ENCODE results near the gene LRRC3C. TPM values are rescaled to one million over a fixed set of nuclear protein-coding genes. Genes with fewer than 3 reads are reported as not detected.

Gene LRRC3C
- total and polyA plus RNA-seq, 4 donors, result not detected

GRCh38 chr17:39966771-39967170 is 39.2 kb downstream of the LRRC3C start:
- no peaks in the 10 kb centered on the region for H3K36me3 ChIP-seq (ENCODE audit: control insufficient read depth in 4 of 4, insufficient read depth in 4 of 4, low read length in 4 of 4)
- no peaks in the 10 kb centered on the region for H3K9me3 ChIP-seq (ENCODE audit: control insufficient read depth in 4 of 4, insufficient read depth in 3 of 4, low read length in 3 of 4)

GRCh38 chr17:39968761-39969160 is 41.2 kb downstream of the LRRC3C start:
- 81 to 88% methylated on average over 2 of the region's 2 CpGs for WGBS, 2 donors
- no peak for ATAC-seq (ENCODE audit: insufficient read depth, low FRiP score)
- DNase-seq, result no peak
- Histone ChIP-seq H3K4me1 (ENCODE audit: control insufficient read depth in 5 of 5, insufficient read depth in 5 of 5, low read length in 5 of 5) (peaks cover 0 to 2% (median 0%) of the 10 kb centered on the region in 5 donors), H3K27ac (ENCODE audit: low read depth in 1 of 2, low read length in 1 of 2) (no peak overlapping the region), H3K27me3 (ENCODE audit: control insufficient read depth in 3 of 3, insufficient read depth in 3 of 3, low read length in 2 of 3) (peaks cover 0 to 5% (median 2%) of the 10 kb centered on the region in 3 donors), H3K4me3 (no peak overlapping the region), H3K9me3 (ENCODE audit: control insufficient read depth in 4 of 4, insufficient read depth in 3 of 4, low read length in 3 of 4) (no peaks in the 10 kb centered on the region), H3K36me3 (ENCODE audit: control insufficient read depth in 4 of 4, insufficient read depth in 4 of 4, low read length in 4 of 4) (no peaks in the 10 kb centered on the region), H3K9ac (ENCODE audit: insufficient read depth in 1 of 2, low read length in 2 of 2) (no peak overlapping the region)
- no peak for TF ChIP-seq CTCF (IDR thresholded peaks at IDR 0.05; ENCODE audit: control extremely low read depth, extremely low read depth)

More at GRCh38 chr17:39966771-39967170, 39.2 kb downstream of the LRRC3C start:
- no peak overlapping the region for H3K4me3 ChIP-seq
- DNase-seq, result no peak
- peaks cover 0 to 2% (median 0%) of the 10 kb centered on the region in 5 donors for H3K4me1 ChIP-seq (ENCODE audit: control insufficient read depth in 5 of 5, insufficient read depth in 5 of 5, low read length in 5 of 5)
- WGBS, 2 donors, result 77 to 87% methylated on average over 6 of the region's 6 CpGs
- TF ChIP-seq CTCF (IDR thresholded peaks at IDR 0.05; ENCODE audit: control extremely low read depth, extremely low read depth), result no peak
- no peak overlapping the region for H3K9ac ChIP-seq (ENCODE audit: insufficient read depth in 1 of 2, low read length in 2 of 2)
- ATAC-seq (ENCODE audit: insufficient read depth, low FRiP score), result no peak
- H3K27ac ChIP-seq (ENCODE audit: low read depth in 1 of 2, low read length in 1 of 2), result no peak overlapping the region
- peaks cover 0 to 2% (median 2%) of the 10 kb centered on the region in 3 donors for H3K27me3 ChIP-seq (ENCODE audit: control insufficient read depth in 3 of 3, insufficient read depth in 3 of 3, low read length in 2 of 3)

GRCh38 chr17:39969375-39969774 is 41.8 kb downstream of the LRRC3C start:
- Histone ChIP-seq H3K27ac (ENCODE audit: low read depth in 1 of 2, low read length in 1 of 2) (no peak overlapping the region), H3K9ac (ENCODE audit: insufficient read depth in 1 of 2, low read length in 2 of 2) (no peak overlapping the region), H3K4me1 (ENCODE audit: control insufficient read depth in 5 of 5, insufficient read depth in 5 of 5, low read length in 5 of 5) (peaks cover 0 to 2% (median 0%) of the 10 kb centered on the region in 5 donors), H3K36me3 (ENCODE audit: control insufficient read depth in 4 of 4, insufficient read depth in 4 of 4, low read length in 4 of 4) (no peaks in the 10 kb centered on the region), H3K9me3 (ENCODE audit: control insufficient read depth in 4 of 4, insufficient read depth in 3 of 4, low read length in 3 of 4) (no peaks in the 10 kb centered on the region), H3K4me3 (no peak overlapping the region), H3K27me3 (ENCODE audit: control insufficient read depth in 3 of 3, insufficient read depth in 3 of 3, low read length in 2 of 3) (peaks cover 0 to 5% (median 2%) of the 10 kb centered on the region in 3 donors)
- ATAC-seq (ENCODE audit: insufficient read depth, low FRiP score) (no peak), DNase-seq (no peak)
- TF ChIP-seq CTCF (IDR thresholded peaks at IDR 0.05; ENCODE audit: control extremely low read depth, extremely low read depth), result no peak
- whole genome bisulfite sequencing, 2 donors, result 47 to 74% methylated on average over 6 of the region's 6 CpGs

GRCh38 chr17:39970157-39970692 is 42.7 kb downstream of the LRRC3C start:
- no peak for TF ChIP-seq CTCF (IDR thresholded peaks at IDR 0.05; ENCODE audit: control extremely low read depth, extremely low read depth)
- Histone ChIP-seq H3K4me3 (no peak overlapping the region), H3K36me3 (ENCODE audit: control insufficient read depth in 4 of 4, insufficient read depth in 4 of 4, low read length in 4 of 4) (no peaks in the 10 kb centered on the region), H3K9ac (ENCODE audit: insufficient read depth in 1 of 2, low read length in 2 of 2) (no peak overlapping the region), H3K4me1 (ENCODE audit: control insufficient read depth in 5 of 5, insufficient read depth in 5 of 5, low read length in 5 of 5) (peaks cover 0 to 2% (median 0%) of the 10 kb centered on the region in 5 donors), H3K27ac (ENCODE audit: low read depth in 1 of 2, low read length in 1 of 2) (no peak overlapping the region), H3K9me3 (ENCODE audit: control insufficient read depth in 4 of 4, insufficient read depth in 3 of 4, low read length in 3 of 4) (no peaks in the 10 kb centered on the region), H3K27me3 (ENCODE audit: control insufficient read depth in 3 of 3, insufficient read depth in 3 of 3, low read length in 2 of 3) (peaks cover 0 to 5% (median 2%) of the 10 kb centered on the region in 3 donors)
- ATAC-seq (ENCODE audit: insufficient read depth, low FRiP score), result no peak
- no peak for DNase-seq
- 61 to 71% methylated on average over 7 of the region's 7 CpGs for WGBS, 2 donors

Data from lung (tissue), 12 donors.